SK-N-SH (cell line): Measurements from ENCODE around the gene C14orf180. TPM values are rescaled to one million over a fixed set of nuclear protein-coding genes. Genes with fewer than 3 reads are reported as not detected.

Source experiments
- CTCF ChIA-PET: fragments of 300-600, 350-600 bp; formaldehyde crosslinking; extraction: SDS; loops from one replicate; lab custom pipeline; 2021; lab: Yijun Ruan, JAX
- POLR2A ChIA-PET: fragments of 350-600 bp; sonication (Branson Sonifier 250); formaldehyde crosslinking; extraction: SDS; loops from one replicate; lab custom pipeline; 2020; ENCODE audit warnings: antibody characterized with exemption, inconsistent platforms; lab: Yijun Ruan, JAX
- DNase-seq: peaks from one replicate; pipeline ENCODE4 v3.0.0; 2012
- H2AFZ ChIP-seq: fragments of 200-600 bp; sonication (generic); 2 replicates; pipeline ENCODE4 v1.8.1; 2016; ENCODE audit warnings: antibody characterized with exemption, mild to moderate bottlenecking, low read depth
- H3F3A ChIP-seq: fragments of 200-600 bp; sonication (generic); replicated peaks from 2 replicates; pipeline ENCODE3; 2016; ENCODE audit warnings: antibody characterized with exemption, mild to moderate bottlenecking; ENCODE audit not compliant: insufficient read depth
- H3K27ac ChIP-seq, 2 experiments: fragments of 200-500 bp in 1 of 2; fragments of 200-600 bp in 1 of 2; sonication (Bioruptor generic) in 1 of 2; sonication (generic), shearing (Covaris generic) in 1 of 2; 2 replicates each; pipeline versions ENCODE4 v1.5.1 to v1.6.1; 2014 to 2016; ENCODE audit warnings: low read depth in 2 of 2, inconsistent platforms in 1 of 2, low read length in 1 of 2, mild to moderate bottlenecking in 1 of 2, mixed read lengths in 1 of 2
- H3K27me3 ChIP-seq: fragments of 200-600 bp; sonication (generic), shearing (Covaris generic); 2 replicates; pipeline ENCODE4 v1.6.1; 2016; ENCODE audit warnings: mixed run types; ENCODE audit not compliant: insufficient read depth
- H3K36me3 ChIP-seq, 2 experiments: fragments of 200-500 bp in 1 of 2; fragments of 200-600 bp in 1 of 2; sonication (Bioruptor generic) in 1 of 2; sonication (generic) in 1 of 2; replicated peaks in 1 of 2; 2 replicates each; pipeline versions ENCODE3 to v1.5.1; 2014 to 2016; ENCODE audit warnings: low read length in 1 of 2, mild to moderate bottlenecking in 1 of 2; ENCODE audit not compliant: insufficient read depth in 2 of 2, control insufficient read depth in 1 of 2
- H3K4me1 ChIP-seq, 2 experiments: fragments of 200-500 bp in 1 of 2; fragments of 200-600 bp in 1 of 2; sonication (Bioruptor generic) in 1 of 2; sonication (generic), shearing (Covaris generic) in 1 of 2; 2 replicates each; pipeline versions ENCODE4 v1.5.1 to v1.6.1; 2014 to 2016; ENCODE audit warnings: low read depth in 1 of 2, low read length in 1 of 2, mixed run types in 1 of 2; ENCODE audit not compliant: insufficient read depth in 2 of 2, control insufficient read depth in 1 of 2
- H3K4me2 ChIP-seq: fragments of 200-600 bp; sonication (generic), shearing (Covaris generic); 2 replicates; pipeline ENCODE4 v1.6.1; 2017; ENCODE audit warnings: mixed run types
- H3K4me3 ChIP-seq, 2 experiments: fragments of 200-500 bp in 1 of 2; fragments of 200-600 bp in 1 of 2; sonication (Bioruptor generic) in 1 of 2; sonication (generic), shearing (Covaris generic) in 1 of 2; 2 replicates each; pipeline versions ENCODE4 v1.5.1 to v1.8.1; 2014 to 2016; ENCODE audit warnings: low read depth in 2 of 2, inconsistent platforms in 1 of 2, low read length in 1 of 2, mild to moderate bottlenecking in 1 of 2, mixed read lengths in 1 of 2, moderate library complexity in 1 of 2
- H3K79me2 ChIP-seq: fragments of 200-600 bp; sonication (generic); 2 replicates; pipeline ENCODE4 v1.8.1; 2017; ENCODE audit warnings: mild to moderate bottlenecking; ENCODE audit not compliant: insufficient read depth
- H3K9ac ChIP-seq: fragments of 200-600 bp; sonication (generic); 2 replicates; pipeline ENCODE4 v1.6.1; 2017; ENCODE audit warnings: mixed run types
- H3K9me2 ChIP-seq: fragments of 200-600 bp; sonication (generic); 2 replicates; pipeline ENCODE4 v1.6.1; 2017; ENCODE audit warnings: mixed run types
- H3K9me3 ChIP-seq: fragments of 200-600 bp; sonication (generic); 2 replicates; pipeline ENCODE4 v1.6.1; 2017; ENCODE audit warnings: mixed run types, mild to moderate bottlenecking, moderate library complexity
- H4K20me1 ChIP-seq: fragments of 200-600 bp; sonication (generic); 2 replicates; pipeline ENCODE4 v1.6.1; 2017; ENCODE audit warnings: mild to moderate bottlenecking, mixed run types; ENCODE audit not compliant: insufficient read depth
- CHD2 ChIP-seq: fragments of 150-350 bp; IDR thresholded peaks from 2 replicates; pipeline ENCODE4 v1.6.1; 2018; ENCODE audit warnings: low read length; ENCODE audit not compliant: partially characterized antibody
- CTCF ChIP-seq: fragments of 200-600 bp; sonication (generic); IDR thresholded peaks from 2 replicates; pipeline ENCODE4 v1.6.1; 2017; ENCODE audit warnings: antibody characterized with exemption, mild to moderate bottlenecking, moderate library complexity
- EP300 ChIP-seq, 2 experiments: IDR thresholded peaks; 2 replicates each; pipeline versions ENCODE4 v1.4.0 to v1.6.1; 2012; ENCODE audit warnings: borderline replicate concordance in 1 of 2, low read depth in 1 of 2, low read length in 1 of 2
- GATA2 ChIP-seq: sonication (generic); formaldehyde crosslinking; IDR thresholded peaks from 2 replicates; pipeline ENCODE4 v1.5.0; 2020; ENCODE audit warnings: mild to moderate bottlenecking, missing genetic modification reagents
- IRF3 ChIP-seq: fragments of 150-350 bp; IDR thresholded peaks from 2 replicates; pipeline ENCODE4 v1.6.1; 2016; ENCODE audit warnings: mild to moderate bottlenecking, low read depth, low read length
- JUND ChIP-seq: IDR thresholded peaks from 2 replicates; pipeline ENCODE4 v1.4.0; 2012
- NFIC ChIP-seq: IDR thresholded peaks from 2 replicates; pipeline ENCODE4 v1.4.0; 2012; ENCODE audit warnings: borderline replicate concordance
- NRF1 ChIP-seq: IDR thresholded peaks from 2 replicates; pipeline ENCODE4 v1.6.1; 2012; ENCODE audit warnings: low read depth, mild to moderate bottlenecking, low read length
- RAD21 ChIP-seq: IDR thresholded peaks from 2 replicates; pipeline ENCODE4 v1.6.1; 2012; ENCODE audit warnings: mild to moderate bottlenecking, low read length
- RCOR1 ChIP-seq: fragments of 150-350 bp; IDR thresholded peaks from 2 replicates; pipeline ENCODE4 v1.6.1; 2017; ENCODE audit warnings: antibody characterized with exemption, low read length
- RFX5 ChIP-seq: IDR thresholded peaks from 2 replicates; pipeline ENCODE4 v1.6.1; 2012; ENCODE audit warnings: mild to moderate bottlenecking, improper control_type of control experiment, low read length
- TCF12 ChIP-seq: IDR thresholded peaks from 2 replicates; pipeline ENCODE4 v1.4.0; 2012
- USF2 ChIP-seq: fragments of 150-350 bp; IDR thresholded peaks from 2 replicates; pipeline ENCODE4 v1.6.1; 2017; ENCODE audit warnings: antibody characterized with exemption, low read length, low read depth, borderline replicate concordance
- YY1 ChIP-seq: IDR thresholded peaks from 2 replicates; pipeline ENCODE4 v1.4.0; 2012; ENCODE audit warnings: low read depth, mild to moderate bottlenecking
- WGBS: methylation state at CpG from one replicate; pipeline ENCODE4 v1.1.6; 2017; ENCODE audit warnings: low lambda C conversion rate; 5-methylcytosine and 5-hydroxymethylcytosine counted together
- polyA plus RNA-seq, 3 experiments: library from polyadenylated mRNA; depleted of rRNA; stranded (reverse); fragments of >200 nt; gene quantifications; 2 replicates each; pipeline ENCODE4 v1.2.3, GENCODE V29; 2012
- TF ChIP-seq, protein P1 (sequence below): IDR thresholded peaks from 2 replicates; pipeline ENCODE4; 2012

The C14orf180 gene
- polyA plus RNA-seq, 1 of the 3 experiments (the other 2 are of a cell fraction) = not detected

DNA sequence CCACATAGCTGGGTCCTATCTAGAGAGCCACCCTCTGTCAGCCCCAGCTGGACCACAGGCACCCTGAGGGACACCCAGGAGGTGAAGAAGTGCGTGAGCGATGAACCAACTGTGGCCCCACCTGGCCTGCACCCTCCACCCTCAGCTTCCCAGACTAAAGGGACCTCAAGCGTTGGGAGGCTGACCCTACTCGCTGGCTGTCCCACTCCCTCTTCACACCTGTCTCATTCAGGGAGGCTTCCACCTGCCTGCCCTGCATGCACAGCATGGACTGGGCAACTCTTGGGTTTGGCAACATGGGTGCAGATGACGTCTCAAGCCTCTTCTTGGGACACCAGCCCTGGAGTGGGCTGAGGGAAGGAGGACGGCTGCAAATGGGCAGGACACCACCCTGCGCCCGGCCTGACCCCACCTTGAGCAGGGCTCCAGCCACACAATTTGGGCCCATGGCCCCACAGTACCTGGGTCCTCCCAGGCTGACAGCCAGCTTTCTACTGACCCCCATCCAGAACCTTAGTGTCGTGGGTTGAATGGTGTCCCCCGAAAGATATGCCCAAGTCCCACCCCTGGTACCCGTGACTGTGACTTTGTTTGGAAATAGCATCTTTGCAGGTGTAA, 22.9 kb downstream of the C14orf180 start (continued):
- no peak for TF ChIP-seq USF2
- no peak for TF ChIP-seq NFIC
- no peak for TF ChIP-seq JUND
- TF ChIP-seq GATA2 (CRISPR knock-in tag) = no peak
- TF ChIP-seq YY1 = no peak
- TF ChIP-seq CHD2 = no peak

DNA sequence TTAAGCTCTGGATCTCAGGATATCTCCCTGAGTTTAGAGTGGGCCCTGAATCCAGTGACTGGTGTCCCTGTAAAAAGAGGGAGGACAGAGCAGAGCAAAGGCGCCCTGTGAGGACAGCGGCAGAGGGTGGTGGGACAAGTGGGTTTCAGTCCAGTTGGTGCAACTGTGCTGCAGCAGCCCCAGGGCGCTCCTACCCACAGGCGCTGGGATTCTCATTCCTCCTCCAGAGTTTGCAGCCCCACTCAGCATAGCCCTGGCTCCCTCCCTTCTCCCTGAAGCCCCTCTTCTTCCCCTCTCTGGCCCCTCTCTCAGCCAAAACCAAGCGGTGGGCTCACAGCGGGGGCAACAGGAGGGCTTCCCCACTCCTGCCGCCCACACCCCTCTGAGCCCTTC, 23.4 kb downstream of the C14orf180 start:
- TF ChIP-seq GATA2 (CRISPR knock-in tag) (no peak), RCOR1 (no peak), EP300 (IDR thresholded peaks at IDR 0.05; ENCODE audit: borderline replicate concordance in 1 of 2, low read depth in 1 of 2, low read length in 1 of 2) (no peak), RFX5 (no peak), RAD21 (no peak), TCF12 (no peak), NRF1 (no peak), CTCF (no peak), IRF3 (no peak)
- TF ChIP-seq, protein P1, sequence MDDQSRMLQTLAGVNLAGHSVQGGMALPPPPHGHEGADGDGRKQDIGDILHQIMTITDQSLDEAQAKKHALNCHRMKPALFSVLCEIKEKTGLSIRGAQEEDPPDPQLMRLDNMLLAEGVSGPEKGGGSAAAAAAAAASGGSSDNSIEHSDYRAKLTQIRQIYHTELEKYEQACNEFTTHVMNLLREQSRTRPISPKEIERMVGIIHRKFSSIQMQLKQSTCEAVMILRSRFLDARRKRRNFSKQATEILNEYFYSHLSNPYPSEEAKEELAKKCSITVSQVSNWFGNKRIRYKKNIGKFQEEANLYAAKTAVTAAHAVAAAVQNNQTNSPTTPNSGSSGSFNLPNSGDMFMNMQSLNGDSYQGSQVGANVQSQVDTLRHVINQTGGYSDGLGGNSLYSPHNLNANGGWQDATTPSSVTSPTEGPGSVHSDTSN = no peak
- TF ChIP-seq, all 33 proteins: peak for 0
- no peaks in the 10 kb centered on the region for H3K79me2 ChIP-seq
- POLR2A ChIA-PET = no interaction called here
- peak overlapping the region in 1 of 2 experiments; percentile 90; a peak in 2 of 4 replicates for H3K27ac ChIP-seq
- no peaks in the 10 kb centered on the region for H3K9me3 ChIP-seq
- CTCF ChIA-PET = interaction anchor here (0.7 to 2.6 kb wide), 5 partner anchors 14 to 505 kb away, joined by 3 to 11 read pairs (median 3); no protein-coding TSS in a partner anchor
- no peak overlapping the region for H3K4me2 ChIP-seq
- peak; percentile 28 for DNase-seq
- 84% methylated on average over 7 of the region's 7 CpGs for WGBS
- peak overlapping the region in 1 of 2 experiments; percentile 9; a peak in 1 of 4 replicates for H3K4me3 ChIP-seq
- no peak overlapping the region for H3K9ac ChIP-seq
- no peaks in the 10 kb centered on the region for H4K20me1 ChIP-seq
- H3F3A ChIP-seq = no peaks in the 10 kb centered on the region
- H3K36me3 ChIP-seq = no peaks in the 10 kb centered on the region
- no peaks in the 10 kb centered on the region for H3K27me3 ChIP-seq
- peaks cover 0 to 68% of the 10 kb centered on the region in 2 experiments; a peak in 2 of 4 replicates for H3K4me1 ChIP-seq
- H2AFZ ChIP-seq = no peak overlapping the region
- no peaks in the 10 kb centered on the region for H3K9me2 ChIP-seq
